MM.1S (cell line): ENCODE measurements around the gene UGT1A7.

Experiments
- DNase-seq: peaks from one replicate; pipeline ENCODE4 v3.0.0-alpha.2; 2015
- H2AFZ ChIP-seq: fragments of 300-600 bp; sonication (generic); 2 replicates; pipeline ENCODE4 v1.6.0; 2016; ENCODE audit warnings: antibody characterized with exemption, low read length
- H3F3A ChIP-seq: fragments of 300-600 bp; sonication (generic); 2 replicates; pipeline ENCODE4 v1.6.1; 2016; ENCODE audit warnings: mild to moderate bottlenecking, antibody characterized with exemption, low read length, moderate library complexity, mixed read lengths; ENCODE audit not compliant: insufficient read depth
- H3K27ac ChIP-seq: fragments of 300-600 bp; sonication (generic); 2 replicates; pipeline ENCODE4 v1.5.1; 2016; ENCODE audit warnings: mild to moderate bottlenecking, low read length
- H3K27me3 ChIP-seq: fragments of 300-600 bp; sonication (generic); replicated peaks from 2 replicates; pipeline ENCODE4 v1.6.0; 2016; ENCODE audit warnings: low read length; ENCODE audit not compliant: insufficient read depth
- H3K36me3 ChIP-seq: fragments of 300-600 bp; sonication (generic); replicated peaks from 2 replicates; pipeline ENCODE4 v1.6.1; 2016; ENCODE audit warnings: mild to moderate bottlenecking, low read length, mixed read lengths; ENCODE audit not compliant: insufficient read depth
- H3K4me1 ChIP-seq: fragments of 300-600 bp; sonication (generic); 2 replicates; pipeline ENCODE4 v1.6.1; 2016; ENCODE audit warnings: low read length, mixed read lengths
- H3K4me2 ChIP-seq: fragments of 300-600 bp; sonication (generic); 2 replicates; pipeline ENCODE4 v1.6.0; 2016; ENCODE audit warnings: low read depth, low read length
- H3K4me3 ChIP-seq: fragments of 300-600 bp; sonication (generic); 2 replicates; pipeline ENCODE4 v1.5.1; 2016; ENCODE audit warnings: low read length, mixed read lengths
- H3K79me2 ChIP-seq: fragments of 300-600 bp; sonication (generic); 2 replicates; pipeline ENCODE4 v1.6.1; 2016; ENCODE audit warnings: mixed run types, low read length, mixed read lengths
- H3K9ac ChIP-seq: fragments of 300-600 bp; sonication (generic); 2 replicates; pipeline ENCODE4 v1.6.1; 2016; ENCODE audit warnings: low read length, mixed read lengths
- H3K9me2 ChIP-seq: fragments of 300-600 bp; sonication (generic); replicated peaks from 2 replicates; pipeline ENCODE4 v1.6.1; 2016; ENCODE audit warnings: mild to moderate bottlenecking, low read length, mixed read lengths; ENCODE audit not compliant: insufficient read depth
- H3K9me3 ChIP-seq: fragments of 300-600 bp; sonication (generic); replicated peaks from 2 replicates; pipeline ENCODE4 v1.6.1; 2016; ENCODE audit warnings: mild to moderate bottlenecking, low read length, mixed read lengths; ENCODE audit not compliant: insufficient read depth
- H4K20me1 ChIP-seq: fragments of 300-600 bp; sonication (generic); 2 replicates; pipeline ENCODE4 v1.6.1; 2016; ENCODE audit warnings: mild to moderate bottlenecking, low read length, moderate library complexity, mixed read lengths; ENCODE audit not compliant: insufficient read depth
- CTCF ChIP-seq: fragments of 300-600 bp; sonication (generic); IDR thresholded peaks from 2 replicates; pipeline ENCODE4 v1.5.1; 2016; ENCODE audit warnings: antibody characterized with exemption, low read length, mixed read lengths
- EZH2 ChIP-seq: fragments of 300-600 bp; sonication (generic); optimal IDR thresholded peaks from 2 replicates; pipeline ENCODE3; 2017; ENCODE audit warnings: low read depth, mild to moderate bottlenecking, antibody characterized with exemption, low read length, mixed read lengths
- EZH2phosphoT487 ChIP-seq: fragments of 300-600 bp; sonication (generic); IDR thresholded peaks from 2 replicates; pipeline ENCODE4 v1.6.1; 2018; ENCODE audit warnings: antibody characterized with exemption, low read length

Gene UGT1A7

GRCh38 chr2:233796254-233796653 is 114.6 kb downstream of the UGT1A7 start:
- DNase-seq: no peak
- no peak overlapping the region for H2AFZ ChIP-seq
- no peaks in the 10 kb centered on the region for H3K9me3 ChIP-seq
- no peaks in the 10 kb centered on the region for H3K27me3 ChIP-seq
- no peak overlapping the region for H3K4me2 ChIP-seq
- H3K9me2 ChIP-seq: no peaks in the 10 kb centered on the region
- no peaks in the 10 kb centered on the region for H3K79me2 ChIP-seq
- peaks cover 5% of the 10 kb centered on the region for H3K4me1 ChIP-seq
- no peak overlapping the region for H3K9ac ChIP-seq
- H3F3A ChIP-seq: no peaks in the 10 kb centered on the region
- H3K36me3 ChIP-seq: no peaks in the 10 kb centered on the region
- H3K27ac ChIP-seq: no peak overlapping the region
- H4K20me1 ChIP-seq: no peaks in the 10 kb centered on the region
- no peak overlapping the region for H3K4me3 ChIP-seq
- TF ChIP-seq EZH2 (no peak), CTCF (no peak), EZH2phosphoT487 (no peak)

- Histone ChIP-seq H3K27ac (no peak overlapping the region), H4K20me1 (no peaks in the 10 kb centered on the region), H3K4me3 (no peak overlapping the region), H3K9ac (no peak overlapping the region), H3K79me2 (no peaks in the 10 kb centered on the region), H3K9me2 (no peaks in the 10 kb centered on the region), H3F3A (no peaks in the 10 kb centered on the region), H3K4me2 (no peak overlapping the region), H3K9me3 (no peaks in the 10 kb centered on the region), H3K36me3 (no peaks in the 10 kb centered on the region), H2AFZ (no peak overlapping the region), H3K4me1 (peaks cover 11% of the 10 kb centered on the region), H3K27me3 (no peaks in the 10 kb centered on the region)
- no peak for TF ChIP-seq EZH2
- TF ChIP-seq EZH2phosphoT487: no peak
- no peak for TF ChIP-seq CTCF
- DNase-seq: no peak
Observed at GRCh38 chr2:233798335-233799086, 116.8 kb downstream of the UGT1A7 start.

GRCh38 chr2:233799087-233799665 is 117.5 kb downstream of the UGT1A7 start:
- Histone ChIP-seq H2AFZ (no peak overlapping the region), H3K27ac (no peak overlapping the region), H3K9ac (no peak overlapping the region), H3K9me3 (no peaks in the 10 kb centered on the region), H3K4me1 (peaks cover 11% of the 10 kb centered on the region), H3K36me3 (no peaks in the 10 kb centered on the region), H4K20me1 (no peaks in the 10 kb centered on the region), H3K27me3 (no peaks in the 10 kb centered on the region), H3K4me2 (no peak overlapping the region), H3K9me2 (no peaks in the 10 kb centered on the region), H3K79me2 (no peaks in the 10 kb centered on the region), H3K4me3 (no peak overlapping the region), H3F3A (no peaks in the 10 kb centered on the region)
- DNase-seq: no peak
- TF ChIP-seq EZH2 (no peak), EZH2phosphoT487 (no peak), CTCF (no peak)
